Sigmoid colon (tissue), 4 donors: Measurements from ENCODE around the gene MUL1.

Source experiments
- EP300 ChIP-seq, 4 donors: sonication (generic); formaldehyde crosslinking; IDR thresholded peaks; one replicate each; pipeline ENCODE4 v1.6.1; 2017; ENCODE audit warnings: antibody characterized with exemption in 4 of 4
- POLR2A ChIP-seq, 2 donors: fragments of 450-650 bp; IDR thresholded peaks; one replicate each; pipeline ENCODE4 v1.6.1; 2016; ENCODE audit warnings: antibody characterized with exemption in 2 of 2, mild to moderate bottlenecking in 2 of 2, moderate library complexity in 2 of 2
- TF ChIP-seq, protein P1 (sequence below), 4 experiments: fragments of 450-650 bp in 3 of 4; fragments of 200-600 bp in 1 of 4; IDR thresholded peaks; one replicate each; pipeline ENCODE4 v1.5.1; 2016 to 2019; ENCODE audit warnings: antibody characterized with exemption in 4 of 4, mild to moderate bottlenecking in 3 of 4, moderate library complexity in 2 of 4

DNA sequence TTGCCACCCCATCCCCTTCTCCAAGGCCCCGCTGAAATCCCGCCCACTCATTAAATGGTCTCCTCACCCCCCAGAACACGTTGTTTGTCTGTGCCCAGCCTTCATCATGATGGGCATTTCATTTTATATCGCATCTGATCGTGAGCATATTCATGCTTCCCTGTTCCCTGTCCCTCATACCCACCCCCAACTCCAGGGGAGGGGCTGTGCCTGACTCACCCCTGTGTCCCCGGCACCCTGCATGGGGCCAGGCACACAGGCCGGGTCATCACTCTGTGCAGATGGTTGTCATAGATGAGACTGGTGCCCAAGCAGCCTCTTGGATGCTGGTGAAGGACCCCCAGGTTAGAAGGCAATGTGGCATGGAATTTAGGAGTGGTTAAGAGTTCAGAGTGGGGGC, 33.0 kb downstream of the MUL1 start:
- TF ChIP-seq, protein P1, sequence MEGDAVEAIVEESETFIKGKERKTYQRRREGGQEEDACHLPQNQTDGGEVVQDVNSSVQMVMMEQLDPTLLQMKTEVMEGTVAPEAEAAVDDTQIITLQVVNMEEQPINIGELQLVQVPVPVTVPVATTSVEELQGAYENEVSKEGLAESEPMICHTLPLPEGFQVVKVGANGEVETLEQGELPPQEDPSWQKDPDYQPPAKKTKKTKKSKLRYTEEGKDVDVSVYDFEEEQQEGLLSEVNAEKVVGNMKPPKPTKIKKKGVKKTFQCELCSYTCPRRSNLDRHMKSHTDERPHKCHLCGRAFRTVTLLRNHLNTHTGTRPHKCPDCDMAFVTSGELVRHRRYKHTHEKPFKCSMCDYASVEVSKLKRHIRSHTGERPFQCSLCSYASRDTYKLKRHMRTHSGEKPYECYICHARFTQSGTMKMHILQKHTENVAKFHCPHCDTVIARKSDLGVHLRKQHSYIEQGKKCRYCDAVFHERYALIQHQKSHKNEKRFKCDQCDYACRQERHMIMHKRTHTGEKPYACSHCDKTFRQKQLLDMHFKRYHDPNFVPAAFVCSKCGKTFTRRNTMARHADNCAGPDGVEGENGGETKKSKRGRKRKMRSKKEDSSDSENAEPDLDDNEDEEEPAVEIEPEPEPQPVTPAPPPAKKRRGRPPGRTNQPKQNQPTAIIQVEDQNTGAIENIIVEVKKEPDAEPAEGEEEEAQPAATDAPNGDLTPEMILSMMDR (IDR thresholded peaks at IDR 0.05), result no peak
- TF ChIP-seq POLR2A (IDR thresholded peaks at IDR 0.05), result no peak
- no peak for TF ChIP-seq EP300 (IDR thresholded peaks at IDR 0.05)
